ENCODE results near the gene CIB2.

CIB2 gene

DNA sequence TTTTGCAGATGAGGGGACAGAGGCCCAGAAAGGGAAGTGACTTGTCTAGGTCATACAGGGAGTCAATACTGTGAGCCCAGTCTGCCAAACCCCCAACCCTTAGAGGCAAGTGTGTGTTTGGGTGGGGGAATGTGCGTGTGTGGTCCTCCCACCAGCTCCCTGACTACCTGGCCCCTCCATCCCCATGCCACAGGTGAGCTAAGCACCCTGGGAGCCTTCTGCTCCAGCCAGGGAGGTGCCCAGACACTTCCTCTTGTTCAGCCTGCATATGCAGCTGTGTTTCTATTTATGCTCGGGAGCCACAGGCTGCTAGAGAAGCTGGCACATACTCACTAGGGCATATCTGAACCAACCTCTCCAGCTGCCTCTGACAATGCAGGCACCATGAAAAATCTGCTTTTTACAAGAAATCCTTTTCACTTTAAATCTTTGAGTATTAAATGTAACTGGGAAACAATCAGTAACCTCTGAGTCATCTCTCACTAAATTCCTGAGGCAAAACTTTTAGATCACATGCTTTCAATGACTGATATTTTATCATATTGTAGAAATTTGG, 74.5 kb downstream of the CIB2 start:
- H3K4me1 ChIP-seq (ENCODE audit: low read length), result peaks cover 15% of the 10 kb centered on the region
- 0 out of 2 replicates have a peak overlapping the region, but pooled peaks have one; percentile 29 for H2AFZ ChIP-seq (ENCODE audit: low read depth, low read length)
- peak overlapping the region; percentile 40 for H3K4me2 ChIP-seq (ENCODE audit: low read length)
- H3K36me3 ChIP-seq (replicated peaks; ENCODE audit: low read depth, low read length), result peaks cover 4% of the 10 kb centered on the region
- H3K4me3 ChIP-seq (ENCODE audit: low read length), result no peak overlapping the region
- H3K27ac ChIP-seq (ENCODE audit: low read length), result no peak overlapping the region
- TF ChIP-seq, protein P1, sequence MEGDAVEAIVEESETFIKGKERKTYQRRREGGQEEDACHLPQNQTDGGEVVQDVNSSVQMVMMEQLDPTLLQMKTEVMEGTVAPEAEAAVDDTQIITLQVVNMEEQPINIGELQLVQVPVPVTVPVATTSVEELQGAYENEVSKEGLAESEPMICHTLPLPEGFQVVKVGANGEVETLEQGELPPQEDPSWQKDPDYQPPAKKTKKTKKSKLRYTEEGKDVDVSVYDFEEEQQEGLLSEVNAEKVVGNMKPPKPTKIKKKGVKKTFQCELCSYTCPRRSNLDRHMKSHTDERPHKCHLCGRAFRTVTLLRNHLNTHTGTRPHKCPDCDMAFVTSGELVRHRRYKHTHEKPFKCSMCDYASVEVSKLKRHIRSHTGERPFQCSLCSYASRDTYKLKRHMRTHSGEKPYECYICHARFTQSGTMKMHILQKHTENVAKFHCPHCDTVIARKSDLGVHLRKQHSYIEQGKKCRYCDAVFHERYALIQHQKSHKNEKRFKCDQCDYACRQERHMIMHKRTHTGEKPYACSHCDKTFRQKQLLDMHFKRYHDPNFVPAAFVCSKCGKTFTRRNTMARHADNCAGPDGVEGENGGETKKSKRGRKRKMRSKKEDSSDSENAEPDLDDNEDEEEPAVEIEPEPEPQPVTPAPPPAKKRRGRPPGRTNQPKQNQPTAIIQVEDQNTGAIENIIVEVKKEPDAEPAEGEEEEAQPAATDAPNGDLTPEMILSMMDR (IDR thresholded peaks at IDR 0.05; ENCODE audit: low read depth, low read length), result no peak
- TF ChIP-seq EZH2phosphoT487 (IDR thresholded peaks at IDR 0.05; ENCODE audit: low read depth), result no peak
- no peaks in the 10 kb centered on the region for H3K9me3 ChIP-seq (ENCODE audit: insufficient read depth, low read length)
- H3K79me2 ChIP-seq (ENCODE audit: low read length), result no peaks in the 10 kb centered on the region
- no peaks in the 10 kb centered on the region for H3K27me3 ChIP-seq (ENCODE audit: low read depth, low read length)
- H3K9ac ChIP-seq (ENCODE audit: low read length), result no peak overlapping the region
- H4K20me1 ChIP-seq (ENCODE audit: insufficient read depth, low read length), result no peaks in the 10 kb centered on the region

- Histone ChIP-seq H3K27ac (ENCODE audit: low read length) (no peak overlapping the region), H4K20me1 (ENCODE audit: insufficient read depth, low read length) (no peaks in the 10 kb centered on the region), H3K9ac (ENCODE audit: low read length) (no peak overlapping the region), H3K27me3 (ENCODE audit: low read depth, low read length) (no peaks in the 10 kb centered on the region), H3K4me2 (ENCODE audit: low read length) (peak overlapping the region; percentile 40), H3K79me2 (ENCODE audit: low read length) (no peaks in the 10 kb centered on the region), H2AFZ (ENCODE audit: low read depth, low read length) (no peak overlapping the region), H3K4me1 (ENCODE audit: low read length) (peaks cover 14% of the 10 kb centered on the region), H3K4me3 (ENCODE audit: low read length) (no peak overlapping the region), H3K36me3 (replicated peaks; ENCODE audit: low read depth, low read length) (peaks cover 4% of the 10 kb centered on the region), H3K9me3 (ENCODE audit: insufficient read depth, low read length) (no peaks in the 10 kb centered on the region)
- TF ChIP-seq, protein P1 (IDR thresholded peaks at IDR 0.05; ENCODE audit: low read depth, low read length), result no peak
- TF ChIP-seq EZH2phosphoT487 (IDR thresholded peaks at IDR 0.05; ENCODE audit: low read depth), result no peak
Measured at GRCh38 chr15:78055919-78056713, 75.1 kb downstream of the CIB2 start.

GRCh38 chr15:78054966-78055365, 76.3 kb downstream of the CIB2 start:
- H2AFZ ChIP-seq (ENCODE audit: low read depth, low read length), result no peak overlapping the region
- TF ChIP-seq, protein P1 (IDR thresholded peaks at IDR 0.05; ENCODE audit: low read depth, low read length), result no peak
- TF ChIP-seq EZH2phosphoT487 (IDR thresholded peaks at IDR 0.05; ENCODE audit: low read depth), result no peak
- no peak overlapping the region for H3K9ac ChIP-seq (ENCODE audit: low read length)
- no peaks in the 10 kb centered on the region for H4K20me1 ChIP-seq (ENCODE audit: insufficient read depth, low read length)
- H3K79me2 ChIP-seq (ENCODE audit: low read length), result no peaks in the 10 kb centered on the region
- no peaks in the 10 kb centered on the region for H3K27me3 ChIP-seq (ENCODE audit: low read depth, low read length)
- no peaks in the 10 kb centered on the region for H3K9me3 ChIP-seq (ENCODE audit: insufficient read depth, low read length)
- H3K4me1 ChIP-seq (ENCODE audit: low read length), result peaks cover 14% of the 10 kb centered on the region
- H3K4me2 ChIP-seq (ENCODE audit: low read length), result no peak overlapping the region
- H3K27ac ChIP-seq (ENCODE audit: low read length), result no peak overlapping the region
- peaks cover 4% of the 10 kb centered on the region for H3K36me3 ChIP-seq (replicated peaks; ENCODE audit: low read depth, low read length)
- no peak overlapping the region for H3K4me3 ChIP-seq (ENCODE audit: low read length)
